Activated effector memory CD4-positive, alpha-beta T cell treated with anti-CD3 and anti-CD28 coated beads, Interleukin-2, amount 50 U/mL, for 16 hours (primary cell): ENCODE results near the gene ERBB4.

Experiments used
- DNase-seq: peaks from one replicate; pipeline ENCODE4 v3.0.0-alpha.2; 2020

ERBB4 gene

DNA sequence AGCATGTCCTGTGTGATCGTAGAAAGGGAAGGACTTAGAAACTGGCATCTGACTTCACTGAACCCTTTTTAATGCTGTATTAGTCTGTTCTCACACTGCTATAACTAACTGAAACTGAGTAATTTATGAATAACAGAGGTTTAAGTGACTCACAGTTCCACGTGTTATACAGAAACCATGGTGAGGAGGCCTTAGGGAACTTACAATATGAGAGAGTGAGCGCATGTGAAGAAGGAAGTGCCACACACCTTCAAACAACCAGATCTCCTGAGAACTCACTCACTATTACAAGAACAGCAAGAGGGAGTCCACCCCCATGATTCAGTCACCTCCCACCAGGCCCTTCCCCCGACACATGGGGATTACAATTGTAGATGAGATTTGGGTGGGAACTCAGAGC, 1170.9 kb downstream of the ERBB4 start:
- DNase-seq: no peak

DNA sequence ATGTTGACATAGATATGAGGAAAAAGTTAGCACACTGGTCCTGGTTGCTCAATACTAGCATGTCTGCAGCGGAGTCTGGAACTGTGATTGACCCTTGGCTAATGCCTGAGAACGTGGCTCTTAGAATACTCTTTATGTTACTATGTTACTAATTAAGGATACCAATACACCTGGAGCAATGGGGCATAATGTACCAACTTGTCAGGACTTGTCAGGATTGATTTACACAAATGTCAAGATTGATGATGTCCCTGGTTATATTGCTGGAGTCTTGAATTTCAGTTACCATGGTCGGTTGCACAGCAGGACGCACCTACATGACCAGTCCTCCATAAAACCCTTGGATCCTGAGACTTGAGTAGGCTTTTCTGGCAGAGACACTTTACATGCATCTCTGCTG, 1171.3 kb downstream of the ERBB4 start:
- no peak for DNase-seq

DNA sequence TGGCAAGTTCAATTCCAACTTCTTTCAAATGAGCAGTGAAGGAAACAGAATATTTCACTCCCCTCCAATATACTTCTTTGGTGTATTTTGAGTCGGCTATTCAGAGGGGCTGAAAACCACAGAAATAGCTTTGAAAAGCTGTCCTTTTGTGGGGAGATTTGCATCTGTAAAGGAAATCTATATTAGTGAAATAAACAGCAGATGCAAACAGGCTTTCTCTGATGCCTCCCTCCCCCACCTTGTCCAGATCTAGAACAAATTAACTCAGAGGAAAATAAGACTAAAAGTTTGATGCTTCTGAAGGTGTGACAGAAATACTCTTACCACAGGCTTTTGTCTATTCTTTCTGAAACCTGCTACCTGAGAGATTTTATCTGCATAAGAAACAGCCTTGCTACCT, 1173.7 kb downstream of the ERBB4 start:
- no peak for DNase-seq

DNA sequence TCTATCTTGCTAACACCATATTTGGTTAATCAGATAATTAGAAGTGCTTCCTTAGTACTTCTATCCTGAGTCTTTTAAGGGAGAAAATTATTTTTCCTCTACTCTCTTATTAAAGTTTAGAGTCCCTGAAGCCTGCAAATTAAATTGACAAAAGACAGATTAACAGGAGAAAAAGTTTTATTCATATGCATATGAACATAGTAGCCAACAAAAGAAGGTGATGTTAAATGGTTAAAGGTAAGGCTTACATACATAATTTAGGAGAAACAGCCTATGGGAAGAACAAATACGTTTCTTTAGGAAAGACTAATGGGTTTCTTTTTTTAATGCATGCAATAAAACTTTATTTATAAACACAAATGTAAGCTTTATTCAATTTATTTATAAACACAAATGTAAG, 1177.2 kb downstream of the ERBB4 start:
- DNase-seq: no peak

DNA sequence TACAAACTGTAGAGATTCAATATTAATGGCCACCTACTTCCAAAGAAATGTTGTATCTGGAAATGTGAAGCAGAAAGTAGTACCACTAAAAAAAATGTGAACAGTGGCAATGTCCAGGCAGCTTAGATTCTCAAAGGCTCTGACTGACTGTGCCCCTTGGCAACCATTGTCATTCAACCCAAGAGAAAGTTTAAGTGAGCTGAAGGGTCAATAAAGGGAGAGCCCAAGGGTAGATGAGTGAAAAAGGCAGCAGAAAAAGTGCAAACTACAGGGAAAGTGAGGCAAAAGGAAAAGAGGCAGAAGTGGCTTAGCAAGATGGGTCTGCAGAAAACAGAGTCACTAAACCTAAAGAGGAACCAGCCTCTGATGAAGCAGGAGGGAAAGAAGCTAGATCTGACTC, 1179.3 kb downstream of the ERBB4 start:
- DNase-seq: no peak

DNA sequence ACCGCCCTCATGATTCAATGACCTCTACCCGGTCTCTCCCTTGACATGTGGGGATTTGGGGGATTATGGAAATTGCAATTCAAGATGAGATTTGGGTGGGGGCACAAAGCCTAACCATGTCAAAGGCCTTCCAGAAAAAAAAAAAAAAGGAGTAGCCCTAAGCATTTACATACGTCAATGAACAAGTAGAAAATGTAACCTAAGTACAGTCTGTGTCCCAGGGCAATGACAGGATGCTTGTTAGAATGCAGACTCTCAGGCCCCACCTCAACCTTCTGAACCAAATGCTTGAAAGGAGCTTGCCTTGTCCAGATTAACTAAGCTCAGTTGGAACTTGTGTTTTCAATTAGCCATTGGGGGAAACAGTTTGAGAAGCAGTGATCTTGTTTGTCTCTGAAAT, 1180.1 kb downstream of the ERBB4 start:
- no peak for DNase-seq

DNA sequence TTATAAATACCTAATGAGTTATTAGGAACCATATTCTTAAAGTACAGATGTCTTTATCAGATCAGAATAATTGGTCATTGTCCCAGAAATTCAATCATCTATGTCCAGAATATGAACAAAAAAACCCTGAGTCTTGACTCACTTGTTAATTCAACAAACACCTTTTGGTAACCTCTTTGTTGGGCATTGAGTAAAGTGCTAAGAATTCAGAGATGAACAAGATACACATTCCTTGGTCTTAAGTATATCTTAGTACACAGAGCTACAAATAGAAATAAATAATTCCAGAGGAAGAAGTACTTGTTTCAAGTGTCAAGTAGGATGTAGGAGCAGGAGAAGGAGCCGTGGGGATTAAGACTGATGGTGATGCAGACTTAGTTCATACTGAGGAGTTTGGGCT, 1184.1 kb downstream of the ERBB4 start:
- no peak for DNase-seq

DNA sequence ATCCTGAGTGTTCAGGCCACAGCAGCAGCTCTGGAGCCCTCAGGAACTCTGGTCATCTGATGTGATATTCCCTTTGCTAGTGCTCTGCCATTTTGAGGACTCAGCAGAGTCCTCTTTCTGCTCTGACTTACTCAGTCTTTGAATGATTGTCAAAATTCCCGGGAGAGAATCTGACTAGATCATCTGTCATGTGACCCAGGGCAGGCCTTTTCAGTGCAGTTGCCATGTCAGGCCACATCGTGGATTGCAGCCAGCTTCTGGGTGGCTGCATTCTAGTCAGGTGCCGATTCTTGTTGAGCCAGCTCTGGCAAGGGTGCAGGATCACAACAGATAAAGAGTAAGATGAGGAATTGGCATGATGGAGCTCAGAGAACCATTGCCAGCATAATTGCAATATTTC, 1186.6 kb downstream of the ERBB4 start:
- no peak for DNase-seq

DNA sequence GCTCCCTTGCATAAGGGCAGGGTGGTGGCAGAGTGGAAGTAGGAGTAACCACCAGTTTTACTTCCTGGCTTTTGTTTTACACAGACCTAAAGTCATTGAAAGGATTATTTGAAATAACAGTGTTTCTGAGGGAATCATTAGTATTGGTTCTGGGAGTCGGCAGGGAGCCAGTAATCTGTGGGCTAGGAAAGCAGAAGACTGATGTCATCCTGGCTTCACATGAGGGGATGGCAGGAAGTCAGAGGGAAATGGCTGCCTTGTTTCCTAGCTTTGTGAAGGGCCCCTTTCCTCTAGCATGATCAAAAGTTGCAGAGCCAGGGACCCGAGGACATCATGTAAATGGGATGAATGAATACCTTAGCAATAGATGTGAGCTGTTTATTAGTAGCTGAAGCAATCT, 1189.6 kb downstream of the ERBB4 start:
- DNase-seq: no peak

DNA sequence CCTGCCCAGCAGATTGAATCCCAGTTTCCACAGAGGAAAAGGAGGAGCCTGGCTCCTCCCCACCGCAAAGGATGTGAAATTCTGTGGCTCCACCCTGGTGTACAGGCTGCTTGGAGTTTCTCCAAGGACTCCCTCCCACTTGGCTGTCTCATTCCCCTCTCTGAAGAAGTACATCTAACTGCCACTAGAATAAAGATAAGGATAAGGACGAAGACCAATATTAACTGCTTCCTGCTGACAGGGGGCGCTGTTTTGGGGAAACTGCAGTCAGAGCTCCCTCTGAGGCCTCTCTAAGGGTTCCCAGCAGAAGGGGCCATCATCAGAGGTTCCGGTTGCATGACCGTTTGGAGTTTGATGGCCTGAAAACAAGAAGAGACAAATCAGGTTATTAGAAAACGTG, 1191.3 kb downstream of the ERBB4 start:
- no peak for DNase-seq

DNA sequence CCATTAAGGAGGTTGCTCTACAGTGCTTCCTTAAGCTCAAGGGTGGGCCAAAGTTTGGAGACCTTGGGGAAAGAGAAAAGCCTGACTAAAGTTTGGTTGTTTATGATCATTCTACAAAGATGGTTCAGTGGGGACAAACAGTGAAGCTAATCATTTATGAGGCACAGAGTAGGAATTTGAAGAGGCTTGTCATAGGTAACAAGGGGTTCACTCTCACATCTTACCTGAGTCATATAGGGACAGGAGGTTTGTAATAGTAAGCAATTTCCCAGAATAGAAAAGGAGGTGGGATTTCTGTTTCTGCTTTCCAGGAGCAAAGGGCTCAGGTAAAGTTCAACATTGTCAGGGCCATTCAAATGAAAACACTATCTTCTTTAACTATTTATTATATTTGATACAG, 1194.3 kb downstream of the ERBB4 start:
- DNase-seq: no peak

DNA sequence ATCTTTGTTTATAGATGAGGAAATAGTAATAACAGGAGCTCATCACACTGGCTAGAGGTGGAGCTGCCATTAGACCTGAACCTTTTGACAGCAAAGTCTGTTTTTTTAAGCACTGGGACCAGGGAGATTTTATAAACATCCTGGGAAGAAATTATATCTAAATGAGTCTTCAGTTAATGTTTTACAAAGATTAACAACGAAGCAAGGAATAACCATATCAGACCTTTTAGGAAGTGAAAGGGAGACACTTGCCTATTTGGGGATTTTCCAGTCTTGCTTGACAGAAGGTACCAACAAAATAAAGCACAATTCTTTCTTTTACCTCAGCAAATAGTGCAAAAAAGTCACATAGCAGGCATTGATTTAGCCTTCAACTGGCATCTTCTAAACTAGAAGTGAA, 1205.2 kb downstream of the ERBB4 start:
- no peak for DNase-seq

DNA sequence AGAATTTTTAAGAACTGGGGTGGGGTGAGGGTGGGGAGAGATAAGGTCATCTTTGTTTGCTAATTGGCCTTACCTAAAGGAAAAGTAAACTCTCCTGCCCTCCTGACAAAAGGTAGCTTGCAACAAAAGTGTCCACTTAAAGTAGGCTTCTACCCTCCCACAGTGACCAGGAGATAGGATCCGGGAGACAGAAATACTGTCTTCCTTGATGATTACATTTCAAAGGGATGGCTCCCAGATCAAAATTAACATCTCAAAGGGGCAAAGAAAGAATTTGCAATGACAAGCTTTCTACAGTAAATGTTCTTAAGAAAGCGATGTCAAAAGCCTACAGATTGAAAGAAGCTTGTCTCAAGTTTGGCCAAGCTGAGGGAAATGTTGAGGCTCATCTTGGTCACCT, 1206.9 kb downstream of the ERBB4 start:
- no peak for DNase-seq

DNA sequence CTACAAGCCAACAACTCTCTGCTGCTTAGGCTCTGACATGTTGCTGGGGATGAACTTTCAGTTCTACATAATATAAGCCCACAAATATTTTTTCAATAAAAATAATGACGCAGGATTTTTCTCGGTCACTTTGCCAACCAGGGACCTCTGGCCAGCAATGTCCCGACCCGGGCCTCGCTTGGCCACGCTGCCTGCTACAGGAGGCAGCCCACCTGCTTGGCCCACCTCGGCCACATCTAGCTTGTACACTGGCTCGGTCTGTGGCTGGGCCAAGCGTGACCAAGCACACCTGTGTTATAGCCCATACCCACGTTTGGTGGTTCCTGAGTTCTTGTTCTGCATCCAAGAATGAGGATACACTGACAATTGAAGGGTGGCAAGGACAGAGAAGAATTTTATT, 1208.7 kb downstream of the ERBB4 start:
- no peak for DNase-seq

DNA sequence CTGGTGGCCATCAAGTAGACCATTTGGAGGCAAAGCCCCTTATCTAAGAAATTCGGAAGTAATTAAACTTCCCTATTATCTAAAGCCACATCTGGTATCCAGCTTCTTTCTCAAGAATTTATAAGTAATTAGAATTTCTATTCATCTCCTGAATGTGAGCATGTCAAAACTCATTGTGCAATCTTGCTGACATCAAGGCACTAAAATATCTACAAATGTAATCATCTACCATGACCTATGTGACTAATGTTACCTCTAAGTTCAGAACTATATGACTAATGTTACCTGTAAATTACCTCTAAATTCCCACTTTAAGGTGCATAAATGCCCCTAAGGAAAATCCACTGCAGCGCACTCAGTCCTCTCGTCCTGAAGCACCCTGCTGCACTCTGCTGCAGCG, 1209.2 kb downstream of the ERBB4 start:
- no peak for DNase-seq

DNA sequence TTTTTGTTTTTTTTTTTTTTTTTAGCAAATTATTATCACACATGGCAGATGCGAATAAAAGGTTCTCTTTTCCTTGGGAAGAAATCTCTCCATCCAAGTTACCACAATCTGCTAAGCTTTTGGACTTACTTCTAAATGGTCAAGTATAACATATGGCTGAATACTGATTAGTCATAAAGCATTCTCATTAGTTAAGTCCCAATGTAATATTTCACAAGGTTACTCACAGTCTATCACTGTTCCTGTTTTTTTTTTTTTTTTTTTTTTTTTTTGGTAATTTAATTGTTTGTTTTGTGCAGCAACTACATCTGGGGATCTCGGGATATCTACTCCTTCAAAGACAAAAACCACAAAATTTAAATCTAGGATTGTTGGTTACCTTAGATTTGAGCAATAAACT, 1210.5 kb downstream of the ERBB4 start:
- DNase-seq: no peak
